OCI-LY1 (cell line): Measurements from ENCODE around the gene DUOXA1.

ENCODE experiments used
- H2AFZ ChIP-seq: fragments of 200-600 bp; sonication (generic), shearing (Covaris generic); 2 replicates; pipeline ENCODE4 v1.6.0; 2014; ENCODE audit warnings: antibody characterized with exemption, mild to moderate bottlenecking, low read length
- H3F3A ChIP-seq: fragments of 200-600 bp; sonication (generic), shearing (Covaris generic); 2 replicates; pipeline ENCODE4 v1.6.0; 2014; ENCODE audit warnings: mild to moderate bottlenecking, antibody characterized with exemption, low read length, moderate library complexity; ENCODE audit not compliant: insufficient read depth
- H3K27ac ChIP-seq: fragments of 200-600 bp; sonication (generic); 2 replicates; pipeline ENCODE4 v1.5.1; 2014; ENCODE audit warnings: low read length, mixed run types, mild to moderate bottlenecking, low read depth; ENCODE audit not compliant: poor library complexity, severe bottlenecking
- H3K27me3 ChIP-seq: fragments of 200-600 bp; sonication (generic); 2 replicates; pipeline ENCODE4 v1.6.0; 2014; ENCODE audit warnings: antibody characterized with exemption, mild to moderate bottlenecking, low read length, moderate library complexity; ENCODE audit not compliant: insufficient read depth
- H3K36me3 ChIP-seq: fragments of 200-600 bp; sonication (generic); 2 replicates; pipeline ENCODE4 v1.6.1; 2014; ENCODE audit warnings: mild to moderate bottlenecking, antibody characterized with exemption, low read length, moderate library complexity, mixed read lengths; ENCODE audit not compliant: insufficient read depth
- H3K4me1 ChIP-seq: fragments of 200-600 bp; sonication (generic); 2 replicates; pipeline ENCODE4 v1.5.1; 2014; ENCODE audit warnings: mild to moderate bottlenecking, low read length, moderate library complexity; ENCODE audit not compliant: insufficient read depth, severe bottlenecking
- H3K4me2 ChIP-seq: fragments of 200-600 bp; sonication (generic), shearing (Covaris generic); 2 replicates; pipeline ENCODE4 v1.6.1; 2014; ENCODE audit warnings: low read length
- H3K4me3 ChIP-seq: fragments of 200-600 bp; sonication (generic); 2 replicates; pipeline ENCODE4 v1.5.1; 2014; ENCODE audit warnings: low read length, low read depth, mild to moderate bottlenecking, mixed read lengths; ENCODE audit not compliant: poor library complexity, severe bottlenecking
- H3K79me2 ChIP-seq: fragments of 200-600 bp; shearing (Covaris generic); 2 replicates; pipeline ENCODE4 v1.6.1; 2016; ENCODE audit warnings: mixed run types, low read length, mixed read lengths; ENCODE audit not compliant: insufficient read depth
- H3K9ac ChIP-seq: fragments of 200-600 bp; sonication (generic), shearing (Covaris generic); 2 replicates; pipeline ENCODE4 v1.6.1; 2014; ENCODE audit warnings: mild to moderate bottlenecking, low read length, mixed read lengths
- H3K9me2 ChIP-seq: fragments of 200-600 bp; sonication (generic), shearing (Covaris generic); 2 replicates; pipeline ENCODE4 v1.6.1; 2014; ENCODE audit warnings: low read depth, mild to moderate bottlenecking, low read length, mixed read lengths
- H3K9me3 ChIP-seq: fragments of 200-600 bp; shearing (Covaris generic); 2 replicates; pipeline ENCODE4 v1.6.1; 2014; ENCODE audit warnings: low read length, mixed read lengths
- H4K20me1 ChIP-seq: fragments of 200-600 bp; sonication (generic), shearing (Covaris generic); 2 replicates; pipeline ENCODE4 v1.6.0; 2016; ENCODE audit warnings: mild to moderate bottlenecking, low read length; ENCODE audit not compliant: insufficient read depth
- EZH2 ChIP-seq: fragments of 200-600 bp; sonication (generic), shearing (Covaris generic); IDR thresholded peaks from 2 replicates; pipeline ENCODE4 v1.8.0; 2017; ENCODE audit warnings: borderline replicate concordance, mixed run types, mild to moderate bottlenecking, antibody characterized with exemption, low read length, moderate library complexity, mixed read lengths
- TF ChIP-seq, protein P1 (sequence below): fragments of 200-600 bp; sonication (generic), shearing (Covaris generic); IDR thresholded peaks from 2 replicates; pipeline ENCODE4 v1.5.1; 2017; ENCODE audit warnings: mild to moderate bottlenecking, antibody characterized with exemption, low read length, moderate library complexity, mixed read lengths

Gene DUOXA1

DNA sequence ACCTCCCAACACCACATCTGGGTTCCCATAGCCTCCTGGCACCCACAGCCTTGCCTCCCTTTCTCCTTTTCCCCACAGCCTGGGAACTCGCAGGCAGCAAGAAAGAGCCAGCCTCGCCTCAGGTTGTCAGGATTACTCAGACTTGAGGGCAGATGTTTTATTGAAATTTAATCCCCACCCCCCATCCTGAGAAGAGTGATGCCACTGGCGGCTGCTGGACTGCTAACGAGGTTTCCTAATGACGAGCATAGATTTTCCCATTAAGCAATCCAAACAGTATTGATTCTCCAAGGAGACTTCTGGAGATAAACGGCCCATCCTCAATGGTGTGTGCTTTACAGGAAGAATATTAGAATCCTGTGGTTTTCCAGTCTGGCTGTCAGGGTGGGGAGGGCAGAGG, 44.4 kb upstream of the DUOXA1 start:
- Histone ChIP-seq H3K4me2 (no peak overlapping the region), H2AFZ (no peak overlapping the region), H3K36me3 (no peaks in the 10 kb centered on the region), H3F3A (no peaks in the 10 kb centered on the region), H3K27ac (no peak overlapping the region), H3K4me1 (no peaks in the 10 kb centered on the region), H3K27me3 (0 out of 2 replicates have a peak, but pooled peaks cover 4% of the 10 kb centered on the region), H4K20me1 (no peaks in the 10 kb centered on the region), H3K79me2 (no peaks in the 10 kb centered on the region), H3K9ac (no peak overlapping the region), H3K9me2 (no peaks in the 10 kb centered on the region), H3K9me3 (no peaks in the 10 kb centered on the region), H3K4me3 (no peak overlapping the region)
- no peak for TF ChIP-seq EZH2
- TF ChIP-seq, protein P1, sequence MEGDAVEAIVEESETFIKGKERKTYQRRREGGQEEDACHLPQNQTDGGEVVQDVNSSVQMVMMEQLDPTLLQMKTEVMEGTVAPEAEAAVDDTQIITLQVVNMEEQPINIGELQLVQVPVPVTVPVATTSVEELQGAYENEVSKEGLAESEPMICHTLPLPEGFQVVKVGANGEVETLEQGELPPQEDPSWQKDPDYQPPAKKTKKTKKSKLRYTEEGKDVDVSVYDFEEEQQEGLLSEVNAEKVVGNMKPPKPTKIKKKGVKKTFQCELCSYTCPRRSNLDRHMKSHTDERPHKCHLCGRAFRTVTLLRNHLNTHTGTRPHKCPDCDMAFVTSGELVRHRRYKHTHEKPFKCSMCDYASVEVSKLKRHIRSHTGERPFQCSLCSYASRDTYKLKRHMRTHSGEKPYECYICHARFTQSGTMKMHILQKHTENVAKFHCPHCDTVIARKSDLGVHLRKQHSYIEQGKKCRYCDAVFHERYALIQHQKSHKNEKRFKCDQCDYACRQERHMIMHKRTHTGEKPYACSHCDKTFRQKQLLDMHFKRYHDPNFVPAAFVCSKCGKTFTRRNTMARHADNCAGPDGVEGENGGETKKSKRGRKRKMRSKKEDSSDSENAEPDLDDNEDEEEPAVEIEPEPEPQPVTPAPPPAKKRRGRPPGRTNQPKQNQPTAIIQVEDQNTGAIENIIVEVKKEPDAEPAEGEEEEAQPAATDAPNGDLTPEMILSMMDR = no peak

GRCh38 chr15:45171912-45172311, 42.2 kb upstream of the DUOXA1 start:
- no peaks in the 10 kb centered on the region for H3K79me2 ChIP-seq
- no peaks in the 10 kb centered on the region for H3F3A ChIP-seq
- TF ChIP-seq, protein P1 = no peak
- TF ChIP-seq EZH2 = no peak
- H3K27me3 ChIP-seq = 0 out of 2 replicates have a peak, but pooled peaks cover 4% of the 10 kb centered on the region
- H3K4me3 ChIP-seq = no peak overlapping the region
- no peaks in the 10 kb centered on the region for H4K20me1 ChIP-seq
- no peaks in the 10 kb centered on the region for H3K9me3 ChIP-seq
- H3K9ac ChIP-seq = no peak overlapping the region
- no peaks in the 10 kb centered on the region for H3K4me1 ChIP-seq
- no peak overlapping the region for H2AFZ ChIP-seq
- no peak overlapping the region for H3K27ac ChIP-seq
- H3K4me2 ChIP-seq = no peak overlapping the region
- no peaks in the 10 kb centered on the region for H3K9me2 ChIP-seq
- no peaks in the 10 kb centered on the region for H3K36me3 ChIP-seq

DNA sequence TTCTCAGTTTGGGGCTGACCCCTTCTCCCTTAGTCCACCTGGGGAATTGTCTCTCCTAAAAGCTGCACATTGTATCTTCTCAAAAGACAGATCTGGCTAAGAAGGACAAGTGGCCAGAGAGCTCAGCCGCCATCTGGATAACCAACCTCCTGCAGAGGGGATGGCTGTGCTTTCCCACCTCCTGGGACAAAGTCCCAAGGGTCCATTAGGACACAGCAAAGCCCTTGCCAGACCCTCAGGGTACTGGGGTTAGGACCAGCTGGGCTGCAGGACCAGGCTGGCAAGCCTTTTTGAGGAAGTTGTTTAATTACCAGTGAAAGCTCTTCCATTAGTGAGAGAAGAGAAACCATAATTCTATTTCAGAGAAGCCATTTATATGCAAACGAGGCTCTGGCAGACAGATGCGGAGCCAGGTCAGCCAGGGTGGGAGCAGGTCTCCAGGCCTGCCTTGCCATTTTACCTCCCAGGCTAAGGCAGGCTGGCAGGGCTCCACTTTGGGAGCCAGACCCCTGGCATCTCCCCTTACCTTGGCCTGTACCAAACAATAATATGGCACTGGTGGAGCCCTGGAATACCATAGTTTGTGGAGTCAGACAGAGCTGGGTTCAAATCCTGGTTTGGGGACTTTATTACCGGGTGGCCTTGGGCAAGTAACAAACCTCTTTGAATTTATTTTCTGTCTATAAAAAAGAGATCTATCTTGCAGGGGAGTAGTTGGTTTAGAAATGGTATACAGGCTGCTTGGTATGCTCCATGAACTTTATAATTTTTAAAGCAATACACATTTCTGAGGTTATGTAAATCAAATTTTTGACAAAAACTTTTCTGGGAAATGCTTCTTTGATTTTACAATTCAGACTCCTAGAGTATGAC, 40.2 kb upstream of the DUOXA1 start:
- Histone ChIP-seq H3K9ac (no peak overlapping the region), H3K36me3 (no peaks in the 10 kb centered on the region), H3K79me2 (no peaks in the 10 kb centered on the region), H3K27ac (no peak overlapping the region), H3K9me2 (no peaks in the 10 kb centered on the region), H2AFZ (no peak overlapping the region), H3K9me3 (no peaks in the 10 kb centered on the region), H4K20me1 (no peaks in the 10 kb centered on the region), H3F3A (no peaks in the 10 kb centered on the region), H3K4me1 (peaks cover 5% of the 10 kb centered on the region), H3K4me2 (no peak overlapping the region), H3K27me3 (0 out of 2 replicates have a peak, but pooled peaks cover 4% of the 10 kb centered on the region), H3K4me3 (no peak overlapping the region)
- TF ChIP-seq EZH2 = no peak
- TF ChIP-seq, protein P1 = no peak
